KMS-11 (cell line): ENCODE results near the gene KAZN.

Experiments used
- H2AFZ ChIP-seq: fragments of 200-600 bp; sonication (generic); 2 replicates; pipeline ENCODE4 v1.6.1; 2016; ENCODE audit warnings: antibody characterized with exemption, mixed run types, low read depth
- H3K27ac ChIP-seq: fragments of 200-600 bp; sonication (generic); 2 replicates; pipeline ENCODE4 v1.6.1; 2016; ENCODE audit warnings: mild to moderate bottlenecking, mixed run types
- H3K27me3 ChIP-seq: fragments of 200-600 bp; sonication (generic); 2 replicates; pipeline ENCODE4 v1.6.1; 2017; ENCODE audit warnings: mild to moderate bottlenecking, low read depth, mixed run types, moderate library complexity; ENCODE audit not compliant: insufficient read depth
- H3K36me3 ChIP-seq: fragments of 200-600 bp; sonication (generic); 2 replicates; pipeline ENCODE4 v1.6.1; 2017; ENCODE audit warnings: mild to moderate bottlenecking, mixed run types; ENCODE audit not compliant: insufficient read depth
- H3K4me1 ChIP-seq: fragments of 200-600 bp; sonication (generic); 2 replicates; pipeline ENCODE4 v1.6.1; 2016; ENCODE audit warnings: mild to moderate bottlenecking, low read depth, mixed run types; ENCODE audit not compliant: poor library complexity, severe bottlenecking
- H3K4me2 ChIP-seq: fragments of 200-600 bp; sonication (generic); 2 replicates; pipeline ENCODE4 v1.7.0; 2016; ENCODE audit warnings: mild to moderate bottlenecking, mixed run types
- H3K4me3 ChIP-seq: fragments of 200-600 bp; sonication (generic); IDR thresholded peaks from 2 replicates; pipeline ENCODE4 v1.6.1; 2017; ENCODE audit warnings: low read depth, low read length, mixed read lengths; ENCODE audit not compliant: insufficient read depth
- H3K79me2 ChIP-seq: fragments of 200-600 bp; sonication (generic); 2 replicates; pipeline ENCODE4 v1.6.1; 2016; ENCODE audit warnings: low read depth, mixed run types; ENCODE audit not compliant: insufficient read depth
- H3K9ac ChIP-seq: fragments of 200-600 bp; sonication (generic); 2 replicates; pipeline ENCODE4 v1.6.1; 2016; ENCODE audit warnings: mild to moderate bottlenecking, mixed run types
- H4K20me1 ChIP-seq: fragments of 200-600 bp; sonication (generic); 2 replicates; pipeline ENCODE4 v1.6.1; 2016; ENCODE audit warnings: mild to moderate bottlenecking, mixed run types; ENCODE audit not compliant: insufficient read depth
- TF ChIP-seq, protein P1 (sequence below): fragments of 200-600 bp; sonication (generic); conservative IDR thresholded peaks from 2 replicates; pipeline ENCODE4 v1.6.1; 2017; ENCODE audit warnings: low read depth, mild to moderate bottlenecking, antibody characterized with exemption, low read length, moderate library complexity, mixed read lengths

Gene KAZN

DNA sequence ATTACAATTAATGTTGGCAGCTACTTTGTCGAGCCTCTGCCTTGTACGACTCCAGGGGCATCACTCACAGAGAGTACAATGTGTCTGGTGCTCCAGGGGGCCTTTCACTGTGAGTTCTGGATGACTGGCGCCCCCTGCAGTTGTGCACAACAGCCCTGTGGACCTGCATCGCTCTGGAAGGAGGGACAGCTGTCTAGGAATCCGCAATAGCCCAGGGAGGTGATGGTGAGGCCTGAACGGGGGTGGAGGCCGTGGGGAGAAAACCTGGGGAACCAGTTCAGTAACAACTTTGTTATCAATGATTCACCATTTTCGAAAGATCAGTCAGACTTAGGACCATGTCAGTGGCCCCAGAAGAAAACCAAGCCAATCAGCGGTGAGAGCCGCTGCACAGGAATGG, 189.1 kb downstream of the KAZN start:
- no peak overlapping the region for H3K4me2 ChIP-seq
- H3K27ac ChIP-seq, result no peak overlapping the region
- no peaks in the 10 kb centered on the region for H3K36me3 ChIP-seq
- no peak overlapping the region for H2AFZ ChIP-seq
- no peaks in the 10 kb centered on the region for H4K20me1 ChIP-seq
- TF ChIP-seq, protein P1, sequence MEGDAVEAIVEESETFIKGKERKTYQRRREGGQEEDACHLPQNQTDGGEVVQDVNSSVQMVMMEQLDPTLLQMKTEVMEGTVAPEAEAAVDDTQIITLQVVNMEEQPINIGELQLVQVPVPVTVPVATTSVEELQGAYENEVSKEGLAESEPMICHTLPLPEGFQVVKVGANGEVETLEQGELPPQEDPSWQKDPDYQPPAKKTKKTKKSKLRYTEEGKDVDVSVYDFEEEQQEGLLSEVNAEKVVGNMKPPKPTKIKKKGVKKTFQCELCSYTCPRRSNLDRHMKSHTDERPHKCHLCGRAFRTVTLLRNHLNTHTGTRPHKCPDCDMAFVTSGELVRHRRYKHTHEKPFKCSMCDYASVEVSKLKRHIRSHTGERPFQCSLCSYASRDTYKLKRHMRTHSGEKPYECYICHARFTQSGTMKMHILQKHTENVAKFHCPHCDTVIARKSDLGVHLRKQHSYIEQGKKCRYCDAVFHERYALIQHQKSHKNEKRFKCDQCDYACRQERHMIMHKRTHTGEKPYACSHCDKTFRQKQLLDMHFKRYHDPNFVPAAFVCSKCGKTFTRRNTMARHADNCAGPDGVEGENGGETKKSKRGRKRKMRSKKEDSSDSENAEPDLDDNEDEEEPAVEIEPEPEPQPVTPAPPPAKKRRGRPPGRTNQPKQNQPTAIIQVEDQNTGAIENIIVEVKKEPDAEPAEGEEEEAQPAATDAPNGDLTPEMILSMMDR, result no peak
- H3K4me1 ChIP-seq, result no peaks in the 10 kb centered on the region
- H3K27me3 ChIP-seq, result no peaks in the 10 kb centered on the region; the same call in 1 of the 2 replicates
- H3K79me2 ChIP-seq, result no peaks in the 10 kb centered on the region
- H3K4me3 ChIP-seq, result no peak overlapping the region
- no peak overlapping the region for H3K9ac ChIP-seq

DNA sequence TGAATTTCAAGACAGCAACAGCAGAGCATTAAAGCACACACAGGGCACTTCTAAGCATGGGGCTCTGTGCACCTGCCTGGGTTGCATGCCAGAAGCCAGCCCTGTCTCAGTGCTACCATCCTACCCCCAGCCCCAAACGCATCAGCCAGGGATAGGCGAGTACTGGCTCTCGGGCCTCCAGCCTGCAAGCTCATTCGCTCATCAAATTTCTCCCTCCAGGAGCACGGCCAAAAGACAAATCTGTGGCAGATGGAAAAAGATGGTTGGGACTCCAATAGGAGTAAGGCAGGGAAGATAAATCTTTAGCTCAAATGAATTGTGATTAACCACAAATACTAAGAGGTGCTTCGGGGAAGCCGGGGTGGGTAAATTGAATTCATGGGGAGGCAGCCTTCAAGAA, 189.6 kb downstream of the KAZN start:
- H3K79me2 ChIP-seq, result no peaks in the 10 kb centered on the region
- no peaks in the 10 kb centered on the region for H3K36me3 ChIP-seq
- H2AFZ ChIP-seq, result no peak overlapping the region
- TF ChIP-seq, protein P1, result no peak
- H3K4me2 ChIP-seq, result no peak overlapping the region
- H3K4me3 ChIP-seq, result no peak overlapping the region
- H4K20me1 ChIP-seq, result no peaks in the 10 kb centered on the region
- no peak overlapping the region for H3K9ac ChIP-seq
- no peaks in the 10 kb centered on the region; the same call in 1 of the 2 replicates for H3K27me3 ChIP-seq
- no peak overlapping the region for H3K27ac ChIP-seq
- no peaks in the 10 kb centered on the region for H3K4me1 ChIP-seq

DNA sequence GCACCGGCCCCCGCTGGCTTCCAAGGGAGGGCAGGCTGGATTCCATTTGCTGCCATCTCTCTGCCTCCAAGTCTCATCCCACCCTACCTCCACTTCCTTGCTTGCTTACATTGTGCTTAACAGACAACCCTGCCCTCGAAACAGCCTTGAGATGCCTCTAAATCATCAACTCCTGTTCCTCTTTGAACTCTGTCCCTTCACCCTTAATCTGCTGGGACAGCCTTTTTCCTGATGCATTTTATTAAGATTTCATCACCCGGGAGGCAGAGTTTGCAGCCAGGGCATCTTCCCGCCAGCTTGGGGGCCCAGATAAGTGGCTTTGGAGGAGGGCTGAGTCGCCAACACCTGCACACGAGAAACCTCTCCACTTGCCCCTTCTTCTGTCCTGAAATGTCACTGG, 192.5 kb downstream of the KAZN start:
- no peaks in the 10 kb centered on the region for H3K4me1 ChIP-seq
- H3K4me2 ChIP-seq, result no peak overlapping the region
- H3K27ac ChIP-seq, result no peak overlapping the region
- no peaks in the 10 kb centered on the region for H3K36me3 ChIP-seq
- H3K9ac ChIP-seq, result no peak overlapping the region
- no peak overlapping the region for H3K4me3 ChIP-seq
- H4K20me1 ChIP-seq, result no peaks in the 10 kb centered on the region
- H3K79me2 ChIP-seq, result no peaks in the 10 kb centered on the region
- TF ChIP-seq, protein P1, result no peak
- H2AFZ ChIP-seq, result no peak overlapping the region
- no peaks in the 10 kb centered on the region; the same call in 1 of the 2 replicates for H3K27me3 ChIP-seq

DNA sequence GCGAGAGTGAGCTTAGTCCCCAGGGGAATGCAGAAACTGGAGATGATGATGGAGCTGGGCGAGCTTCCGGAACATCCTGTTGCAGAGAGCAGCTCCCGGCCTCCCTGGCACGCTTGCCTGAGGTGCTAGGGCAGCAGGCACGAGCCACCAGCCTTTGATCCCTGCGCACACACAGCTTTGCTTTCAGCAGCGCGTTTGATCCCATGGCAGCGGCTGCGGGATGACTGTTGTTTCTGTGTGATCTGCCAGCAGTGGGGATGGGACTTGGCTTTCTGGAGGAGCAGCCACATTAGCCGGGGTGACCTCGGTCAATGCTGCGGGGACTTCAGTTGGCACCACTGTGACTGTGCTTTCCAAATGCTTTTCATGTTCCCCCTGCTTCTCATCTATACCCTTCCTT, 193.2 kb downstream of the KAZN start:
- no peaks in the 10 kb centered on the region for H3K79me2 ChIP-seq
- no peak overlapping the region for H2AFZ ChIP-seq
- H3K9ac ChIP-seq, result no peak overlapping the region
- no peak overlapping the region for H3K4me3 ChIP-seq
- no peak overlapping the region for H3K27ac ChIP-seq
- no peaks in the 10 kb centered on the region; the same call in 1 of the 2 replicates for H3K27me3 ChIP-seq
- H4K20me1 ChIP-seq, result no peaks in the 10 kb centered on the region
- H3K36me3 ChIP-seq, result no peaks in the 10 kb centered on the region
- no peak overlapping the region for H3K4me2 ChIP-seq
- H3K4me1 ChIP-seq, result no peaks in the 10 kb centered on the region
- TF ChIP-seq, protein P1, result no peak
